Measurements from ENCODE around the gene TIMMDC1.

GRCh38 chr3:119543147-119543546, 44.8 kb downstream of the TIMMDC1 start:
- TF ChIP-seq ZNF274 (IDR thresholded peaks at IDR 0.05; ENCODE audit: low read depth, low read length) (no peak), YY1 (IDR thresholded peaks at IDR 0.05; ENCODE audit: insufficient read depth, insufficient read length) (no peak), SUZ12 (IDR thresholded peaks at IDR 0.05; ENCODE audit: extremely low read depth, insufficient read depth, insufficient read length) (no peak)

All from NT2/D1 (cell line).